Neural cell (in vitro differentiated cells): Measurements from ENCODE around the gene BST1.

Experiments used
- CTCF ChIP-seq: fragments of 450-650 bp; IDR thresholded peaks from 2 replicates; pipeline ENCODE4 v1.5.1; 2014; ENCODE audit warnings: antibody characterized with exemption, mild to moderate bottlenecking, moderate library complexity; ENCODE audit not compliant: poor library complexity, severe bottlenecking
- EP300 ChIP-seq: fragments of 450-650 bp; conservative IDR thresholded peaks from 2 replicates; pipeline ENCODE4 v1.6.1; 2014; ENCODE audit warnings: antibody characterized with exemption, mild to moderate bottlenecking, moderate library complexity; ENCODE audit not compliant: poor library complexity, severe bottlenecking
- MXI1 ChIP-seq: fragments of 450-650 bp; conservative IDR thresholded peaks from 2 replicates; pipeline ENCODE4 v1.6.1; 2014; ENCODE audit warnings: antibody characterized with exemption, mild to moderate bottlenecking; ENCODE audit not compliant: poor library complexity, severe bottlenecking
- POLR2AphosphoS5 ChIP-seq: IDR thresholded peaks from 2 replicates; pipeline ENCODE4 v1.6.1; 2012
- RAD21 ChIP-seq: fragments of 450-650 bp; conservative IDR thresholded peaks from 2 replicates; pipeline ENCODE4 v1.6.1; 2014; ENCODE audit warnings: antibody characterized with exemption, mild to moderate bottlenecking, moderate library complexity
- REST ChIP-seq: IDR thresholded peaks from 2 replicates; pipeline ENCODE4 v1.6.1; 2012; ENCODE audit warnings: borderline replicate concordance
- SMC3 ChIP-seq: fragments of 450-650 bp; conservative IDR thresholded peaks from 2 replicates; pipeline ENCODE4 v1.6.1; 2014; ENCODE audit warnings: antibody characterized with exemption, mild to moderate bottlenecking, moderate library complexity; ENCODE audit not compliant: poor library complexity

GRCh38 chr4:15655223-15656037, 47.4 kb upstream of the BST1 start, which contains the start of gene FBXL5:
- TF ChIP-seq POLR2AphosphoS5 (peak; percentile 98), CTCF (peak; percentile 34), REST (peak; percentile 61), EP300 (peak; percentile 18), SMC3 (no peak), MXI1 (peak; percentile 33), RAD21 (peak; percentile 40)
